OCI-LY1 (cell line): ENCODE results near the gene ZBTB7A.

ENCODE experiments used
- H2AFZ ChIP-seq: fragments of 200-600 bp; sonication (generic), shearing (Covaris generic); 2 replicates; pipeline ENCODE4 v1.6.0; 2014; ENCODE audit warnings: antibody characterized with exemption, mild to moderate bottlenecking, low read length
- H3F3A ChIP-seq: fragments of 200-600 bp; sonication (generic), shearing (Covaris generic); 2 replicates; pipeline ENCODE4 v1.6.0; 2014; ENCODE audit warnings: mild to moderate bottlenecking, antibody characterized with exemption, low read length, moderate library complexity; ENCODE audit not compliant: insufficient read depth
- H3K27ac ChIP-seq: fragments of 200-600 bp; sonication (generic); 2 replicates; pipeline ENCODE4 v1.5.1; 2014; ENCODE audit warnings: low read length, mixed run types, mild to moderate bottlenecking, low read depth; ENCODE audit not compliant: poor library complexity, severe bottlenecking
- H3K27me3 ChIP-seq: fragments of 200-600 bp; sonication (generic); 2 replicates; pipeline ENCODE4 v1.6.0; 2014; ENCODE audit warnings: antibody characterized with exemption, mild to moderate bottlenecking, low read length, moderate library complexity; ENCODE audit not compliant: insufficient read depth
- H3K36me3 ChIP-seq: fragments of 200-600 bp; sonication (generic); 2 replicates; pipeline ENCODE4 v1.6.1; 2014; ENCODE audit warnings: mild to moderate bottlenecking, antibody characterized with exemption, low read length, moderate library complexity, mixed read lengths; ENCODE audit not compliant: insufficient read depth
- H3K4me1 ChIP-seq: fragments of 200-600 bp; sonication (generic); 2 replicates; pipeline ENCODE4 v1.5.1; 2014; ENCODE audit warnings: mild to moderate bottlenecking, low read length, moderate library complexity; ENCODE audit not compliant: insufficient read depth, severe bottlenecking
- H3K4me2 ChIP-seq: fragments of 200-600 bp; sonication (generic), shearing (Covaris generic); 2 replicates; pipeline ENCODE4 v1.6.1; 2014; ENCODE audit warnings: low read length
- H3K4me3 ChIP-seq: fragments of 200-600 bp; sonication (generic); 2 replicates; pipeline ENCODE4 v1.5.1; 2014; ENCODE audit warnings: low read length, low read depth, mild to moderate bottlenecking, mixed read lengths; ENCODE audit not compliant: poor library complexity, severe bottlenecking
- H3K79me2 ChIP-seq: fragments of 200-600 bp; shearing (Covaris generic); 2 replicates; pipeline ENCODE4 v1.6.1; 2016; ENCODE audit warnings: mixed run types, low read length, mixed read lengths; ENCODE audit not compliant: insufficient read depth
- H3K9ac ChIP-seq: fragments of 200-600 bp; sonication (generic), shearing (Covaris generic); 2 replicates; pipeline ENCODE4 v1.6.1; 2014; ENCODE audit warnings: mild to moderate bottlenecking, low read length, mixed read lengths
- H3K9me2 ChIP-seq: fragments of 200-600 bp; sonication (generic), shearing (Covaris generic); 2 replicates; pipeline ENCODE4 v1.6.1; 2014; ENCODE audit warnings: low read depth, mild to moderate bottlenecking, low read length, mixed read lengths
- H3K9me3 ChIP-seq: fragments of 200-600 bp; shearing (Covaris generic); 2 replicates; pipeline ENCODE4 v1.6.1; 2014; ENCODE audit warnings: low read length, mixed read lengths
- H4K20me1 ChIP-seq: fragments of 200-600 bp; sonication (generic), shearing (Covaris generic); 2 replicates; pipeline ENCODE4 v1.6.0; 2016; ENCODE audit warnings: mild to moderate bottlenecking, low read length; ENCODE audit not compliant: insufficient read depth
- CTCF ChIP-seq: fragments of 200-600 bp; sonication (generic), shearing (Covaris generic); IDR thresholded peaks from 2 replicates; pipeline ENCODE4 v1.5.1; 2017; ENCODE audit warnings: mild to moderate bottlenecking, antibody characterized with exemption, low read length, moderate library complexity, mixed read lengths
- EZH2 ChIP-seq: fragments of 200-600 bp; sonication (generic), shearing (Covaris generic); IDR thresholded peaks from 2 replicates; pipeline ENCODE4 v1.8.0; 2017; ENCODE audit warnings: borderline replicate concordance, mixed run types, mild to moderate bottlenecking, antibody characterized with exemption, low read length, moderate library complexity, mixed read lengths

Gene ZBTB7A

DNA sequence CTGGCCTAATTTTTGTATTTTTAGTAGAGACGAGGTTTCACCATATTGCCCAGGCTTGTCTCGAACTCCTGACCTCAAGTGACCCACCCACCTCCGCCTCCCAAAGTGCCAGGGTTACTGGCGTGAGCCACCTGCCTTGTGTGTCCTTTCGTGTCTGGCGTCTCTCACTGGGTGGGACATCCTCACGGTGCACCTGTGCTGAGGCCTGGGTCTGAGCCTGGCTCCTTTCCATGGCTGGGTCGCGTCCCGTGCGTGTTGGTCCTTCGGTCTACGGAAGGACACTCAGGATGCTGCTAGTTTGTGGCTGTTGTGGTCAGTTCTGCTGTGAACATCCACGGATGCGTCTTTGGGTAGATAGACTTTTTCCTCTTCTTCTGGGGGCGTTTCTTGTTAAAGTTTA, 39.6 kb downstream of the ZBTB7A start:
- no peak overlapping the region for H3K4me3 ChIP-seq
- no peaks in the 10 kb centered on the region for H3K4me1 ChIP-seq
- H3K9me2 ChIP-seq: no peaks in the 10 kb centered on the region
- no peak overlapping the region for H2AFZ ChIP-seq
- no peak overlapping the region for H3K27ac ChIP-seq
- TF ChIP-seq CTCF: no peak
- TF ChIP-seq EZH2: no peak
- H3K36me3 ChIP-seq: peaks cover 35% of the 10 kb centered on the region
- H3K9me3 ChIP-seq: no peaks in the 10 kb centered on the region
- H3K9ac ChIP-seq: no peak overlapping the region
- H4K20me1 ChIP-seq: no peaks in the 10 kb centered on the region
- no peaks in the 10 kb centered on the region for H3F3A ChIP-seq
- H3K27me3 ChIP-seq: no peaks in the 10 kb centered on the region
- no peaks in the 10 kb centered on the region for H3K79me2 ChIP-seq
- H3K4me2 ChIP-seq: no peak overlapping the region

GRCh38 chr19:4025317-4025716, 41.4 kb downstream of the ZBTB7A start:
- H3F3A ChIP-seq: no peaks in the 10 kb centered on the region
- H3K27me3 ChIP-seq: no peaks in the 10 kb centered on the region
- no peaks in the 10 kb centered on the region for H3K9me2 ChIP-seq
- H3K79me2 ChIP-seq: no peaks in the 10 kb centered on the region
- H3K27ac ChIP-seq: no peak overlapping the region
- H2AFZ ChIP-seq: no peak overlapping the region
- peaks cover 42% of the 10 kb centered on the region for H3K36me3 ChIP-seq
- TF ChIP-seq EZH2 (no peak), CTCF (no peak)
- no peaks in the 10 kb centered on the region for H3K4me1 ChIP-seq
- 0 out of 2 replicates have a peak, but pooled peaks cover 4% of the 10 kb centered on the region for H3K9me3 ChIP-seq
- H4K20me1 ChIP-seq: no peaks in the 10 kb centered on the region
- H3K4me2 ChIP-seq: no peak overlapping the region
- H3K9ac ChIP-seq: no peak overlapping the region
- H3K4me3 ChIP-seq: no peak overlapping the region

DNA sequence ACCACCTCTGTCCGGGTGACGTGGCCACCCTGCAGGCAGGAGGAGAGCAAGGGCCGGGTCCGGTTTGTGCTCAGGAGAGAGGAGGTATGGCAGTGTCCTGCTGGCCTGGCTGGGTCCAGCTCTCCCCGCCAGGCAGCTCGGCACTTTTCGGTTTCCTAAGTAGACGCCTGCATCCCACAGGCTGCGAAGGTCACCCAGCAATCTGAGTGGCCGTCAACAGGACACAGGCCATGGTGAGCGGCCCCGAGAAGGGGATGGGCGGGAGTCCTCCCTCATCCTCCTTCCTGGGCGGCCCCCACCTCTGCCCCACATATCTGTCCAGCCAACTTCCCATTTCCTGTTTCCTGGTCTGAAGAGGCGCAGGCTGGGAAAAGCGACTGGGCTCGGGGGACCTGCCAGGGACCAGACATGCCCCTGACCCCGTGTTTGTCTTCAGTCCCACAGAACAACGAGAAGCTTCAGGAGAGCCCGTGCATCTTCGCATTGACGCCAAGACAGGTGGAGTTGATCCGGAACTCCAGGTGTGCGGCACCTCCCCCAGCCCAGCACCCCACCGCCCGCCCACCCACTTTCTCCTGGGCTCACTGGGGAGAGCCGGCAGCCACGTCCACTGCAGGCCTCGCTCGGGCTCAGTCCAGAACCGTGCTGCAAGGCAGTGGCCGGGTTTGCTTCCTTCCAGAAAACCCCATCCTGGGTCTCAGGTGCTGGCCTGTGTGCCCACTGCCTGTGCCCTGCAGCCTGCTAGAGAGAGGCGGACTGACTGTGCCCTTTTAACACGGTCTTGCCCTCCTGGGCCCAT, 42.9 kb downstream of the ZBTB7A start:
- H3K9ac ChIP-seq: no peak overlapping the region
- TF ChIP-seq EZH2 (no peak), CTCF (no peak)
- H3K9me2 ChIP-seq: no peaks in the 10 kb centered on the region
- H2AFZ ChIP-seq: no peak overlapping the region
- peaks cover 43% of the 10 kb centered on the region for H3K36me3 ChIP-seq
- no peaks in the 10 kb centered on the region for H3K79me2 ChIP-seq
- no peaks in the 10 kb centered on the region for H3K27me3 ChIP-seq
- H3K9me3 ChIP-seq: 0 out of 2 replicates have a peak, but pooled peaks cover 4% of the 10 kb centered on the region
- H3K4me3 ChIP-seq: no peak overlapping the region
- no peaks in the 10 kb centered on the region for H4K20me1 ChIP-seq
- H3K4me2 ChIP-seq: no peak overlapping the region
- no peak overlapping the region for H3K27ac ChIP-seq
- no peaks in the 10 kb centered on the region for H3K4me1 ChIP-seq
- no peaks in the 10 kb centered on the region for H3F3A ChIP-seq
